BLaER1 (cell line): Measurements from ENCODE around the gene TSLP.

Experiments used
- H3K27ac ChIP-seq: shearing (Covaris generic); formaldehyde crosslinking; 2 replicates; pipeline ENCODE4 v1.8.1; 2022
- H3K27me3 ChIP-seq: shearing (Covaris generic); formaldehyde crosslinking; 2 replicates; pipeline ENCODE4 v1.8.1; 2022
- H3K36me3 ChIP-seq: shearing (Covaris generic); formaldehyde crosslinking; 2 replicates; pipeline ENCODE4 v1.8.1; 2022
- H3K4me1 ChIP-seq: shearing (Covaris generic); formaldehyde crosslinking; 2 replicates; pipeline ENCODE4 v1.8.1; 2022
- H3K4me2 ChIP-seq: shearing (Covaris generic); formaldehyde crosslinking; 2 replicates; pipeline ENCODE4 v1.8.1; 2022
- H3K4me3 ChIP-seq: shearing (Covaris generic); formaldehyde crosslinking; 2 replicates; pipeline ENCODE4 v1.8.1; 2022
- H3K9ac ChIP-seq: shearing (Covaris generic); formaldehyde crosslinking; 2 replicates; pipeline ENCODE4 v1.8.1; 2022
- H3K9me3 ChIP-seq: shearing (Covaris generic); formaldehyde crosslinking; 2 replicates; pipeline ENCODE4 v1.8.1; 2022
- H4K20me1 ChIP-seq: shearing (Covaris generic); formaldehyde crosslinking; 2 replicates; pipeline ENCODE4 v1.8.1; 2022
- Cebpa-rat ChIP-seq: shearing (Covaris generic); IDR thresholded peaks from 2 replicates; pipeline ENCODE4 v1.8.1; 2022

Gene TSLP

GRCh38 chr5:111119856-111120255, 48.3 kb downstream of the TSLP start:
- Histone ChIP-seq H3K4me2 (no peak overlapping the region), H3K4me1 (no peaks in the 10 kb centered on the region), H3K9ac (no peak overlapping the region), H3K36me3 (peaks cover 86% of the 10 kb centered on the region), H3K9me3 (no peaks in the 10 kb centered on the region), H3K4me3 (no peak overlapping the region), H4K20me1 (peaks cover 30% of the 10 kb centered on the region; the same call in 1 of the 2 replicates), H3K27ac (no peak overlapping the region), H3K27me3 (no peaks in the 10 kb centered on the region)
- no peak for TF ChIP-seq Cebpa-rat

DNA sequence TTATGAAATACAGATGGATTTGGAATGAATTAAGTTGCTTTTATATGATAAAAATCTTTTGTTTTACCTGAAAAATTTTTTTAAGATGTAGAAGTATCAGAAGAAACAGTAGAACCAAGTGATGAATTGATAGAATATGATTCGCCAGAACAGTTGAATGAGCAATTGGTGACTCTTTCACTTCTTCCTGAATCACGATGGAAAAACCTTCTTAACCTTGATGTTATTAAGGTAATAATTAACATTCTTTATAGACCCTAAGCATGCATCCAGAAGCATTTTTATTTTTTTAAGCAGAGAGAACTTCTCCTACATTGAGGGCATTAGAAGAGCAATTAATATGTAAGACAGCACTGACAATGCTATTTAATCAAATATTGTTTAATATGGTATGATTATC, 49.4 kb downstream of the TSLP start:
- Histone ChIP-seq H3K27me3 (no peaks in the 10 kb centered on the region), H3K4me3 (no peak overlapping the region), H4K20me1 (peaks cover 27% of the 10 kb centered on the region; the same call in 1 of the 2 replicates), H3K4me2 (no peak overlapping the region), H3K9ac (no peak overlapping the region), H3K4me1 (no peaks in the 10 kb centered on the region), H3K36me3 (peaks cover 86% of the 10 kb centered on the region), H3K9me3 (no peaks in the 10 kb centered on the region), H3K27ac (no peak overlapping the region)
- no peak for TF ChIP-seq Cebpa-rat

- Histone ChIP-seq H3K27me3 (no peaks in the 10 kb centered on the region), H4K20me1 (peaks cover 20% of the 10 kb centered on the region; the same call in 1 of the 2 replicates), H3K4me2 (no peak overlapping the region), H3K27ac (no peak overlapping the region), H3K4me3 (no peak overlapping the region), H3K9me3 (no peaks in the 10 kb centered on the region), H3K9ac (no peak overlapping the region), H3K4me1 (no peaks in the 10 kb centered on the region), H3K36me3 (peaks cover 87% of the 10 kb centered on the region)
- TF ChIP-seq Cebpa-rat = no peak
Observed at GRCh38 chr5:111121926-111122325, 50.4 kb downstream of the TSLP start.

DNA sequence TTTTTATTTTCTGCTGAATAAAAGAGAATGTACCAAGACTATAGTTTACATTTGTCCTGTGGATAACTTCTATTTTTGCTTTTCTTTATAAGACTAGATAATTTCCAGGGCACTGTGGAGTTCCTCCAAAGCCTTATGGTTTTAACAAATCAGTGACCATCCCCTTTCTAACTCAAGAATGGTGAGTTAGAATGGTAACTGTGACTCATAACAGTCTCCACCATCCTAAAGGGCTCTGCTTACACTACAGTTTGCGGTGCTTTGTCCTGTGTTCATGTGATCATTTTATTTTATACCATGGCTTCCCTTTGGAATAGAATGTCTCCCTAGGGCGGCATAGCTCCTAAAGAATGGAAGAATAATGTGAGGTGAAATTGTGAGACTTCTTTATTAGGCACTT, 50.9 kb downstream of the TSLP start:
- H4K20me1 ChIP-seq = peaks cover 16% of the 10 kb centered on the region; the same call in 1 of the 2 replicates
- TF ChIP-seq Cebpa-rat = no peak
- no peak overlapping the region for H3K27ac ChIP-seq
- no peak overlapping the region for H3K4me3 ChIP-seq
- no peaks in the 10 kb centered on the region for H3K27me3 ChIP-seq
- H3K9ac ChIP-seq = no peak overlapping the region
- no peaks in the 10 kb centered on the region for H3K4me1 ChIP-seq
- peaks cover 87% of the 10 kb centered on the region for H3K36me3 ChIP-seq
- no peak overlapping the region for H3K4me2 ChIP-seq
- no peaks in the 10 kb centered on the region for H3K9me3 ChIP-seq

GRCh38 chr5:111124793-111125192, 53.3 kb downstream of the TSLP start:
- Histone ChIP-seq H4K20me1 (peaks cover 7% of the 10 kb centered on the region; the same call in 1 of the 2 replicates), H3K4me1 (no peaks in the 10 kb centered on the region), H3K9me3 (no peaks in the 10 kb centered on the region), H3K9ac (no peak overlapping the region), H3K27ac (no peak overlapping the region), H3K36me3 (peaks cover 69% of the 10 kb centered on the region), H3K27me3 (no peaks in the 10 kb centered on the region), H3K4me3 (no peak overlapping the region), H3K4me2 (no peak overlapping the region)
- no peak for TF ChIP-seq Cebpa-rat

GRCh38 chr5:111126896-111127295, 55.4 kb downstream of the TSLP start:
- Histone ChIP-seq H4K20me1 (peaks cover 7% of the 10 kb centered on the region; the same call in 1 of the 2 replicates), H3K27me3 (no peaks in the 10 kb centered on the region), H3K36me3 (peaks cover 49% of the 10 kb centered on the region), H3K9ac (no peak overlapping the region), H3K4me3 (no peak overlapping the region), H3K4me1 (peaks cover 3% of the 10 kb centered on the region), H3K27ac (no peak overlapping the region), H3K4me2 (no peak overlapping the region), H3K9me3 (no peaks in the 10 kb centered on the region)
- TF ChIP-seq Cebpa-rat = no peak
